ENCODE measurements around the gene IL22. TPM values are rescaled to one million over a fixed set of nuclear protein-coding genes. Genes with fewer than 3 reads are reported as not detected.

IL22 gene
- total RNA-seq, 1 experiment from 2014 or later = not detected

DNA sequence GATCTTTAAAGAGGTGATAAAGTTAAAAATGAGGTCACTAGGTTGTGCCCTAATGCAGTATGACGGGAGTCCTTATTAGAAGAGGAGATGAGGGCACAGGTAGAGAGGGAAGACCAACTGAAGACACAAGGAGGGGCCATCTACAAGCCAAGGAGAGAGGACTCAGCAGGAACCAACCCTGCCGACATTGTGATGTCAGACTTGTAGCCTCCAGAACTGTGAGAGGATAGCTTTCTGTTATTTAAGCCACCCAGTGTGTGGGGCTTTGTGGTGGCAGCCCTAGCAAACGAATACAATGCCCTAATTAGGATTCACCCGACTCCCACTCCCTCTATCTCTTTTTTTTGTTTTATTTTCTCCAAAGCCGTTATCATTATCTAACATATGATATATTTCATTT lies 19.9 kb downstream of the IL22 start:
- no peak for DNase-seq (ENCODE audit: low read depth, low spot score)
- H3K4me1 ChIP-seq (ENCODE audit: control insufficient read depth in 1 of 2, insufficient read depth in 2 of 2, low read length in 2 of 2) = peaks cover 0 to 4% of the 10 kb centered on the region in 2 experiments; a peak in 1 of 4 replicates
- H3K4me3 ChIP-seq (replicated peaks in 1 of 2; ENCODE audit: low read depth in 1 of 2, low read length in 2 of 2) = no peak overlapping the region
- no peak for ATAC-seq
- POLR2A ChIA-PET = no interaction called here
- H4K20me1 ChIP-seq (ENCODE audit: insufficient read depth) = no peaks in the 10 kb centered on the region
- no peaks in the 10 kb centered on the region for H3K36me3 ChIP-seq (ENCODE audit: control insufficient read depth in 1 of 2, insufficient read depth in 2 of 2, low read length in 2 of 2)
- CTCF ChIA-PET = no interaction called here
- no TSS peak for BruUV-seq (replicated peaks)
- H3K27me3 ChIP-seq (ENCODE audit: insufficient read depth, low read length) = no peaks in the 10 kb centered on the region
- no peak overlapping the region for H3K4me2 ChIP-seq (ENCODE audit: low read length)
- intact Hi-C loops (cut with micrococcal nuclease) = no loop called here
- H3K9me3 ChIP-seq (ENCODE audit: control insufficient read depth in 1 of 2, insufficient read depth in 1 of 2, low read depth in 1 of 2, low read length in 2 of 2) = no peaks in the 10 kb centered on the region
- no peak for TF ChIP-seq RAD21 (IDR thresholded peaks at IDR 0.05; ENCODE audit: low read depth)
- no peak for TF ChIP-seq SIN3A (IDR thresholded peaks at IDR 0.05; ENCODE audit: low read depth)
- H3K79me2 ChIP-seq (ENCODE audit: insufficient read depth, low read length) = no peaks in the 10 kb centered on the region
- no peak overlapping the region for H3K9ac ChIP-seq (ENCODE audit: low read length)
- H3K9me2 ChIP-seq (ENCODE audit: insufficient read depth) = no peaks in the 10 kb centered on the region
- RAD21 ChIA-PET (ENCODE audit: low non-redundant PET in 1 of 2, low total read pairs in 2 of 2, uncharacterized antibody in 2 of 2, unreplicated experiment in 2 of 2) = no interaction called here
- H2AFZ ChIP-seq (ENCODE audit: low read depth, low read length, poor library complexity, severe bottlenecking) = no peak overlapping the region
- no peak overlapping the region for H3K27ac ChIP-seq (ENCODE audit: low read depth, low read length)

DNA sequence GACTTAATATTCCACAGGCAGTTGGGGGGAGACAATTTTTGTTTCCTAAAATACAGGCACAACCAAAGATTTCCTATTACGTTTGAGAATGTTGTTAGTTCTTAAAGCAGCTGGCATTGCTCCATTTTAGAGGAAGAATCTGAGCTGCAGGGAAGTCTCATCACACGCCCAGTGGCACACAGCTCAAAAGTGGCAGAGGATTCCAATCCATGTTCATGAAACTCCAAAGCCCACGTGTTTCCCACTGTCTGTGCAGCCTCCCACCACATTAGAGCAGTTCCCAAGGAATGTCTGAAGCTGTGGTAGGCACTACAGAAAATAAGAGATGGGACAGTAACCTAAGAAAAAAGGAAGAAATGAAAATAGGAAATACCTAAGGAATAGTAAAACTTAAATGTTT lies 21.7 kb downstream of the IL22 start:
- ChIA-PET POLR2A (no interaction called here), RAD21 (ENCODE audit: low non-redundant PET in 1 of 2, low total read pairs in 2 of 2, uncharacterized antibody in 2 of 2, unreplicated experiment in 2 of 2) (no interaction called here), CTCF (interaction anchor here (0.9 kb wide), 1 partner anchor 9 kb away, joined by 5 read pairs; no protein-coding TSS in a partner anchor)
- no peak for TF ChIP-seq SIN3A (IDR thresholded peaks at IDR 0.05; ENCODE audit: low read depth)
- TF ChIP-seq EZH2 (IDR thresholded peaks at IDR 0.05) = no peak
- TF ChIP-seq CBX3 (IDR thresholded peaks at IDR 0.05; ENCODE audit: low read depth) = no peak
- no peak for TF ChIP-seq REST (IDR thresholded peaks at IDR 0.05; ENCODE audit: low read depth)
- no peak for TF ChIP-seq ZNF274 (IDR thresholded peaks at IDR 0.05; ENCODE audit: low read depth, low read length)
- TF ChIP-seq, protein P1, sequence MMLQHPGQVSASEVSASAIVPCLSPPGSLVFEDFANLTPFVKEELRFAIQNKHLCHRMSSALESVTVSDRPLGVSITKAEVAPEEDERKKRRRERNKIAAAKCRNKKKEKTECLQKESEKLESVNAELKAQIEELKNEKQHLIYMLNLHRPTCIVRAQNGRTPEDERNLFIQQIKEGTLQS (IDR thresholded peaks at IDR 0.05) = no peak
- no peak for TF ChIP-seq TCF7L2 (IDR thresholded peaks at IDR 0.05; ENCODE audit: borderline replicate concordance, extremely low read depth, insufficient read depth, insufficient read length)
- no peak for TF ChIP-seq RAD21 (IDR thresholded peaks at IDR 0.05; ENCODE audit: low read depth)
- no peak for TF ChIP-seq FOSL1 (IDR thresholded peaks at IDR 0.05; ENCODE audit: low read depth)
- TF ChIP-seq, protein P2, sequence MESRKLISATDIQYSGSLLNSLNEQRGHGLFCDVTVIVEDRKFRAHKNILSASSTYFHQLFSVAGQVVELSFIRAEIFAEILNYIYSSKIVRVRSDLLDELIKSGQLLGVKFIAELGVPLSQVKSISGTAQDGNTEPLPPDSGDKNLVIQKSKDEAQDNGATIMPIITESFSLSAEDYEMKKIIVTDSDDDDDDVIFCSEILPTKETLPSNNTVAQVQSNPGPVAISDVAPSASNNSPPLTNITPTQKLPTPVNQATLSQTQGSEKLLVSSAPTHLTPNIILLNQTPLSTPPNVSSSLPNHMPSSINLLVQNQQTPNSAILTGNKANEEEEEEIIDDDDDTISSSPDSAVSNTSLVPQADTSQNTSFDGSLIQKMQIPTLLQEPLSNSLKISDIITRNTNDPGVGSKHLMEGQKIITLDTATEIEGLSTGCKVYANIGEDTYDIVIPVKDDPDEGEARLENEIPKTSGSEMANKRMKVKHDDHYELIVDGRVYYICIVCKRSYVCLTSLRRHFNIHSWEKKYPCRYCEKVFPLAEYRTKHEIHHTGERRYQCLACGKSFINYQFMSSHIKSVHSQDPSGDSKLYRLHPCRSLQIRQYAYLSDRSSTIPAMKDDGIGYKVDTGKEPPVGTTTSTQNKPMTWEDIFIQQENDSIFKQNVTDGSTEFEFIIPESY (IDR thresholded peaks at IDR 0.05; ENCODE audit: extremely low read depth, insufficient replicate concordance, low read length) = no peak
- no peak for TF ChIP-seq ZFX (IDR thresholded peaks at IDR 0.05)
- TF ChIP-seq, protein P3, sequence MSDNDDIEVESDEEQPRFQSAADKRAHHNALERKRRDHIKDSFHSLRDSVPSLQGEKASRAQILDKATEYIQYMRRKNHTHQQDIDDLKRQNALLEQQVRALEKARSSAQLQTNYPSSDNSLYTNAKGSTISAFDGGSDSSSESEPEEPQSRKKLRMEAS (IDR thresholded peaks at IDR 0.05) = no peak
- TF ChIP-seq EZH2phosphoT487 (IDR thresholded peaks at IDR 0.05; ENCODE audit: borderline replicate concordance) = no peak

More for the DNA sequence above, 21.7 kb downstream of the IL22 start:
- Histone ChIP-seq H3K27ac (ENCODE audit: low read depth, low read length) (no peak overlapping the region), H3K79me2 (ENCODE audit: insufficient read depth, low read length) (no peaks in the 10 kb centered on the region), H3K9me2 (ENCODE audit: insufficient read depth) (no peaks in the 10 kb centered on the region), H3K36me3 (ENCODE audit: control insufficient read depth in 1 of 2, insufficient read depth in 2 of 2, low read length in 2 of 2) (no peaks in the 10 kb centered on the region), H3K4me1 (ENCODE audit: control insufficient read depth in 1 of 2, insufficient read depth in 2 of 2, low read length in 2 of 2) (peaks cover 0 to 4% of the 10 kb centered on the region in 2 experiments; a peak in 1 of 4 replicates), H3K9ac (ENCODE audit: low read length) (no peak overlapping the region), H4K20me1 (ENCODE audit: insufficient read depth) (no peaks in the 10 kb centered on the region), H3K9me3 (ENCODE audit: control insufficient read depth in 1 of 2, insufficient read depth in 1 of 2, low read depth in 1 of 2, low read length in 2 of 2) (no peaks in the 10 kb centered on the region), H3K27me3 (ENCODE audit: insufficient read depth, low read length) (no peaks in the 10 kb centered on the region), H3K4me3 (replicated peaks in 1 of 2; ENCODE audit: low read depth in 1 of 2, low read length in 2 of 2) (no peak overlapping the region), H2AFZ (ENCODE audit: low read depth, low read length, poor library complexity, severe bottlenecking) (no peak overlapping the region), H3K4me2 (ENCODE audit: low read length) (no peak overlapping the region)
- DNase-seq (ENCODE audit: low read depth, low spot score) = no peak
- intact Hi-C loops (cut with micrococcal nuclease) = no loop called here
- no TSS peak for BruUV-seq (replicated peaks)
- ATAC-seq = no peak
